Tibial artery (tissue), 4 donors: ENCODE data around the gene PRKCB.

Source experiments
- DNase-seq, 2 donors: peaks; one replicate each; pipeline ENCODE4 v3.0.0-alpha.2; 2019
- H3K27ac ChIP-seq, 2 donors: fragments of 200-600 bp; sonication (generic) in 1 of 2; 1 replicate in 1 of 2; 2 replicates in 1 of 2; pipeline ENCODE4 v1.5.1; 2018 to 2019; ENCODE audit warnings: mild to moderate bottlenecking in 1 of 2
- H3K27me3 ChIP-seq, 2 donors: fragments of 200-600 bp; sonication (generic) in 1 of 2; one replicate each; pipeline versions ENCODE4 v1.5.1 to v1.6.0; 2016 to 2019
- H3K36me3 ChIP-seq, 3 donors: fragments of 200-600 bp; sonication (generic) in 2 of 3; one replicate each; pipeline ENCODE4 v1.5.1; 2016 to 2019; ENCODE audit warnings: mild to moderate bottlenecking in 2 of 3
- H3K4me1 ChIP-seq, 4 donors: fragments of 200-600 bp; sonication (generic) in 2 of 4; 1 replicate in 3 of 4; 2 replicates in 1 of 4; pipeline ENCODE4 v1.5.1; 2016 to 2019
- H3K4me3 ChIP-seq, 2 donors: fragments of 200-600 bp; sonication (generic) in 1 of 2; 1 replicate in 1 of 2; 2 replicates in 1 of 2; pipeline ENCODE4 v1.5.1; 2018 to 2019; ENCODE audit warnings: mild to moderate bottlenecking in 2 of 2
- H3K9me3 ChIP-seq, 3 donors: fragments of 200-600 bp; sonication (generic) in 1 of 3; one replicate each; pipeline ENCODE4 v1.5.1; 2016 to 2019
- CTCF ChIP-seq, 2 experiments: fragments of 200-600 bp in 1 of 2; fragments of 450-650 bp in 1 of 2; IDR thresholded peaks; one replicate each; pipeline ENCODE4 v1.5.1; 2017 to 2019; ENCODE audit warnings: antibody characterized with exemption in 2 of 2, mild to moderate bottlenecking in 1 of 2, moderate library complexity in 1 of 2
- intact Hi-C: fragments of 100-400 bp; cut with DNase I; formaldehyde crosslinking; loops from one replicate; pipeline ENCODE4 v1.15.0; 2023; ENCODE audit warnings: low total_unique reads

Gene PRKCB

DNA sequence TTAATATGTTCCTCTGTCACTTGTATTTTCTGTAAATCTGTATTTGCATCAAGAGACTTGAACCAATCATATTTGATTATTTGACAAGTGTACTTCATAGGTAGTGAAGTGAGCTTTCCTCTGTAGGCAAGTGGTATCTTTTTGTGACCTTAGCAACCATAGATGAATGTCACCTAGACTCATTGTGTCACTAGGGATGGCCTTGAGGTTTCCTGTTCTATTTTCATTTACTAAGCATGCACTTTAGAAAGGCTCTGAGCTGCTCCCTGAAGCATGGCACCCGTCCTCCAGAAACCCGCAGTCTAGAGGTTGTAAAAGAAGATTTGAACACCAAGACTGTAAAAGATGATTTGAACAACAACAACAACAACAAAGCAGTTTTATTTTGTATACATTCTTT is 151.7 kb downstream of the PRKCB start:
- Histone ChIP-seq H3K4me3 (no peak overlapping the region), H3K4me1 (no peaks in the 10 kb centered on the region), H3K9me3 (no peaks in the 10 kb centered on the region), H3K27ac (no peak overlapping the region), H3K27me3 (no peaks in the 10 kb centered on the region), H3K36me3 (peaks cover 0 to 5% (median 0%) of the 10 kb centered on the region in 3 donors)
- no peak for TF ChIP-seq CTCF (IDR thresholded peaks at IDR 0.05)
- DNase-seq: no peak
- intact Hi-C loops: loop anchor here (10.0 kb wide), 1 partner anchor 63 kb away; no protein-coding TSS in a partner anchor

DNA sequence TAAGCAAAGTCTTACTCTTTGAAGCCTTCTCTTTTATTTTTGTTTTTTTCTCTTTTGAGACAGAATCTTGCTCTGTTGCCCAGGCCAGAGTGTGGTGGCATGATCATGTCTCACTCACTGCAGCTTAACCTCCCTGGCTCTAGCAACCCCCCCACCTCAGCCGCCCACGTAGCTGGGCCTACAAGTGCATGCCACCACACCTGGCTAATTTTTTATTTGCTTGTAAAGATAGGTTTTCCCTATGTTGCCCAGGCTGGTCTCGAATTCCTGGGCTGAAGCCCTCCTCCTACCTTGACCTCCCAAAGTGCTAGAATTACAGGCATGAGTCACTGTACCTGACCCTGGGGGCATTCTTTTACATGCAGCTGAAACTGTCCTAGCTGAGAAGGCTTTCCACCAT is 154.7 kb downstream of the PRKCB start:
- intact Hi-C loops: no loop called here
- no peak for TF ChIP-seq CTCF (IDR thresholded peaks at IDR 0.05)
- no peak for DNase-seq
- no peaks in the 10 kb centered on the region for H3K9me3 ChIP-seq
- H3K4me1 ChIP-seq: no peaks in the 10 kb centered on the region
- no peaks in the 10 kb centered on the region for H3K27me3 ChIP-seq
- no peak overlapping the region for H3K27ac ChIP-seq
- H3K4me3 ChIP-seq: no peak overlapping the region
- H3K36me3 ChIP-seq: peaks cover 0 to 5% (median 0%) of the 10 kb centered on the region in 3 donors

- intact Hi-C loops: no loop called here
- no peak overlapping the region for H3K4me3 ChIP-seq
- no peaks in the 10 kb centered on the region for H3K27me3 ChIP-seq
- no peaks in the 10 kb centered on the region for H3K9me3 ChIP-seq
- H3K4me1 ChIP-seq: no peaks in the 10 kb centered on the region
- peaks cover 0 to 5% (median 0%) of the 10 kb centered on the region in 3 donors for H3K36me3 ChIP-seq
- DNase-seq: no peak
- no peak for TF ChIP-seq CTCF (IDR thresholded peaks at IDR 0.05)
- no peak overlapping the region for H3K27ac ChIP-seq
These were observed 155.3 kb downstream of the PRKCB start for GRCh38 chr16:23991066-23991465.

- Histone ChIP-seq H3K27me3 (no peaks in the 10 kb centered on the region), H3K9me3 (no peaks in the 10 kb centered on the region), H3K36me3 (peaks cover 0 to 4% (median 0%) of the 10 kb centered on the region in 3 donors), H3K4me1 (no peaks in the 10 kb centered on the region), H3K27ac (no peak overlapping the region), H3K4me3 (no peak overlapping the region)
- intact Hi-C loops: no loop called here
- TF ChIP-seq CTCF (IDR thresholded peaks at IDR 0.05): no peak
- DNase-seq: no peak
These were observed 158.8 kb downstream of the PRKCB start for GRCh38 chr16:23994615-23995014.

- intact Hi-C loops: no loop called here
- TF ChIP-seq CTCF (IDR thresholded peaks at IDR 0.05): no peak
- no peak for DNase-seq
- no peak overlapping the region for H3K4me3 ChIP-seq
- no peaks in the 10 kb centered on the region for H3K9me3 ChIP-seq
- H3K4me1 ChIP-seq: no peaks in the 10 kb centered on the region
- no peaks in the 10 kb centered on the region for H3K27me3 ChIP-seq
- no peak overlapping the region for H3K27ac ChIP-seq
- H3K36me3 ChIP-seq: no peaks in the 10 kb centered on the region
These were observed 160.6 kb downstream of the PRKCB start for GRCh38 chr16:23996258-23996955.
